ENCODE data around the gene MICAL3.

Gene MICAL3

GRCh38 chr22:17955590-17956379 lies 68.6 kb downstream of the MICAL3 start:
- DNase-seq (ENCODE audit: low read depth in 4 of 4, low spot score in 1 of 4), result no peak

DNA sequence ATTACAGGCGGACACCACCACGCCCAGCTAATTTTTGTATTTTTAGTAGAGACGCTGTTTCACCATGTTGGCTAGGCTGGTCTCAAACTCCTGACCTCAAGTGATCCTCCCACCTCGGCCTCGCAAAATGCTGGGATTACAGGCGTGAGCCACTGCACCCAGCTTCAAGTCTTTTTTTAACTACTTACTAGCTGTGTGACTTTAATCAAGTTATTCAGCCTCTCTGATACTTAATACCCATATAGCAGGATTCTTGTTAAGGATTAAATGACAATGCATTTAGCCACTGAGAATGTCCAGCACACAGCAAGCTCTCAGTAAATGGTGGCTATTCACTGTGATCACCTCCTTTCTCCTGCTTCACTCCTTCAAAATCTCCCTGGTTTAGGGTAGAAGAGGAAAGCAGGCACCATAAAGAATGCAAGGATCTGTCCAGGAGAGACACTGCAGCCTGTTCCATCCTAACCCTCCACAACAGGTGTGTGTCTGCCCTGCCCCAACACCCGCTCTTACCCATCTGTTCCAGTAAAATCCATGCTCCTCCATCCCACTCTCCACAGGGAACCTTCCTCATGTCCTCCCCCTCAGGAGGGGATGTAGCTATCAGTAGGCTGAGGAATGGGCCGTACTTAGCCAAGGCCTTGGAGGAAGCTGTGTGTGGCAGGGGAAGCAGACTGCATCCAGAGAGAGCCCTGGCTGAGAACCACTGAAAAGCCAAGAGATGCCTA lies 69.3 kb downstream of the MICAL3 start:
- no peak for DNase-seq (ENCODE audit: low read depth in 4 of 4, low spot score in 1 of 4)

DNA sequence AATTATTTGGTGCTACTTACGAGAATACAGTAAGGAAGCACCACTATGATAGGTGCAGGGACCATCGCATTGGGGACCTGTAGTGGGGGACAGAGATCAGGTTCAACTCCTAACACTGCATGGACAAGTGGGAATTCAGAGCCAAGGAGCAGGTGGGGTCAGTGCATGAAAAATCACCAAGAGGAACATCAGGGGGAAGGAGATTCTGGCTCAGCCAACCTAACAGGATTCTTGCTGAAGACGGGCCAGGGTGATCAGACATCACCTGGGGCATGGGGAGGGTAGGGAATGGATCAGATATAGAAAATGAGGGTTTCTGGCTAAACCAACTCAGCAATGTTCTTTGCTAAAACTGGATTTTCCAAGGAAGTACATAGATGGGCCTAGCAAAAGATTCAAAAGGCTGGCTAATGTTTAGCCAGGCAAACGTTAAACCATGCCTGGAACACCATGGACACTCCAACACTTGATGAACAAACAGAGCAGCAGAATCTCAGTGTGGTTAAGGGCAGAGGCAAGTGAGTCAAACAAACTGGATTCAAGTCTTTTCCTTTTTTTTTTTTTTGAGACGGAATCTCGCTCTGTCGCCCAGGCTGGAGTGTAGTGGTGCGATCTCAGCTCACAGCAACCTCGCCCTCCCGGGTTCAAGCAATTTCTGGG lies 70.0 kb downstream of the MICAL3 start:
- no peak for DNase-seq (ENCODE audit: low read depth in 4 of 4, low spot score in 1 of 4)

DNA sequence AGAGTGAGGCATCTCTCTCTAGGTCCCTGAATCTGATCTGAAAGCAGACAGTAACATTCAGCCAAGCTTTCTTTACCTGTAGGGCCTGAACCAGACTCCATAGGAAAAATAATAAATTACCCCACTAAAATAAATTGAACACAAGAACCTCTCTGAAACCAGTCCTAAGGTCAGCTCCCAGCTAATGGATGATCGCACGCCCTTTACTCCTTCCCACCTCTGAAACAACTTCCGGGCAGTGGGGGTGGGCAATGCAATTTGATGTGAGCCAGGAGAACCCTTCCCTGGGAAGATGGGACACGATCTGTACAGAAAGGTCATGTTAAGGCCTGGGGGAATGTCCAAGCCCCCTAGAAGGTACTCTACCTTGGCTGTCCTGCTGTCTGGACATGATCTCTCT lies 71.2 kb downstream of the MICAL3 start:
- DNase-seq (ENCODE audit: low read depth in 4 of 4, low spot score in 1 of 4), result no peak

DNA sequence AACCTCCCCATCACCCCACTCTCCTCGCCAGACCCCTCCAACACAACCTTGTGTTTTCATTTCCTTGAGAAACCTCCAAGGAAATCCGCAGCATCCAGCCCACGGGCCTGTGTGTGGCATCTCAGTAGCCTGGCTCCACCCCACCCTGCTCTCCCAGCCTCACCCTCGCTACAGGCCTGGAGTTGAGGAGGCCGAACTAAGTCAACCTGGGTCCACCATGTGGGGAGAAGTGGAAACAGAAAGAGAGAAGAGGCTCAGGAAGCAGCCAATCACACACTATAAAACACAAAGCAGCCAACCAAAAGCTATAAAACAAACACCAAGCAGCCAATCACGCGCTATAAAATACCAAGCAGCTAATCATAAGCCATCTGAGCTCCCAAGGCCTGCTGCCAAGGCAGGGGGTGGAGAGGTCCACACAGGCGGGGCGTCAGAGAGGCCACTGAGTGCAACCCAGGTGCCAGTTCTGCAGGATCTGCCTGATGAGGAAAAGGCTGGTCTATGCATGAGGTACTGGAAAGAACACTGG lies 72.0 kb downstream of the MICAL3 start:
- DNase-seq (ENCODE audit: low read depth in 4 of 4, low spot score in 1 of 4), result no peak

DNA sequence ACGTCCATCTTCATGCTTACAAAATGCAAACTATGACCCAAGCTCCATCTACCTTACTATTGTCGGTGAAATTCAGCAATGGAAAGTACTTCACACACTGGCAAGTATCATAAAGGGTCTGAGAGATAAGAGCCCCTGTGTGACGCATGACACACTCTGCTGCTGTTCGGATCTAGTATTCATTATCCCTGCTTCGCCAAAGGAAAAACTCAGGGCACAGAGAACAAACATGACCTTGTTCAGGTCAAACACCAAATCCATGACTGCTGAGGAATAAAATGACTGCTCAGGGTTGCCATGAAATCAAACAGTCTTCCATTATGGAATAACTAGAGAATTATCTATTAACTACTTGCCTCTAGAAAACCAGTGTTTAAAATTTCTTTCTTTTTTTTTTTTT lies 73.0 kb downstream of the MICAL3 start:
- DNase-seq (ENCODE audit: low read depth in 4 of 4, low spot score in 1 of 4), result no peak

GRCh38 chr22:17950651-17951214 lies 73.6 kb downstream of the MICAL3 start:
- DNase-seq (ENCODE audit: low read depth in 4 of 4, low spot score in 1 of 4), result no peak

GRCh38 chr22:17949642-17950473 lies 74.5 kb downstream of the MICAL3 start:
- no peak for DNase-seq (ENCODE audit: low read depth in 4 of 4, low spot score in 1 of 4)

- DNase-seq (ENCODE audit: low read depth in 4 of 4, low spot score in 1 of 4), result no peak
These were observed 76.3 kb downstream of the MICAL3 start for GRCh38 chr22:17948101-17948500.

DNA sequence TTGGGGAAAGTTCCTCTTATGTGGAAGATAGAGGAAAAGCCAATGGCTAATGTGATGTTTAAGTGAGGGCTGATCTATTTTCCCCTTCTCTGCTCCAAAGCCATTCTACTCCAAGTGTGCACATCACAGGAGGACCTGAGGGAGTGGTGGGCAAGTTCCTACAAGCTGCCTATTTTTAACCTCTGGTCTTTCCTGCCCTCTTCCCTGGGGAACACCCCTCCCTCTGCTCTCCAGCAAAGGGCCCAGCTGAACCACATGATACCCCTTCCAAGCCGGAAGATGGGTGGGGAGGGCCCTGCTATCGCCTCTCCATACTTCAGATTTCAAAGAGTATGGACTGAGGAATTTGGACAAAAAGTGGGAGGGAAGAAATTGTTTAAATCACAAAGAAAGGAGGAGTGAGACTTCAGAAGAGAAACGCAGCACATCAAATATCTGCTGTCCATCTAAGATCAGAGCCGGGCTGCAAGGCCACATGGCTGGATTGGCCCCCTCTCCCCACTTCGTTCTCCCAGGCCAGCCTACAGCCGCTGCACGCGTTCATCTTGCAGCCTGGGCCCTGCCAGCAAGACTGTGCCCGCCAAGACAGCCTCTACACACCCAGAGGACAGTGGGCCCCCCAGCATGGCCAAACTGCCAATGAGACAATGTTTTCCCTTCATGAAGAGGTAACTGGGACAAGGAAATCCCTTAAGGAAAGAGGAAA lies 77.5 kb downstream of the MICAL3 start:
- DNase-seq (ENCODE audit: low read depth in 4 of 4, low spot score in 1 of 4), result no peak

DNA sequence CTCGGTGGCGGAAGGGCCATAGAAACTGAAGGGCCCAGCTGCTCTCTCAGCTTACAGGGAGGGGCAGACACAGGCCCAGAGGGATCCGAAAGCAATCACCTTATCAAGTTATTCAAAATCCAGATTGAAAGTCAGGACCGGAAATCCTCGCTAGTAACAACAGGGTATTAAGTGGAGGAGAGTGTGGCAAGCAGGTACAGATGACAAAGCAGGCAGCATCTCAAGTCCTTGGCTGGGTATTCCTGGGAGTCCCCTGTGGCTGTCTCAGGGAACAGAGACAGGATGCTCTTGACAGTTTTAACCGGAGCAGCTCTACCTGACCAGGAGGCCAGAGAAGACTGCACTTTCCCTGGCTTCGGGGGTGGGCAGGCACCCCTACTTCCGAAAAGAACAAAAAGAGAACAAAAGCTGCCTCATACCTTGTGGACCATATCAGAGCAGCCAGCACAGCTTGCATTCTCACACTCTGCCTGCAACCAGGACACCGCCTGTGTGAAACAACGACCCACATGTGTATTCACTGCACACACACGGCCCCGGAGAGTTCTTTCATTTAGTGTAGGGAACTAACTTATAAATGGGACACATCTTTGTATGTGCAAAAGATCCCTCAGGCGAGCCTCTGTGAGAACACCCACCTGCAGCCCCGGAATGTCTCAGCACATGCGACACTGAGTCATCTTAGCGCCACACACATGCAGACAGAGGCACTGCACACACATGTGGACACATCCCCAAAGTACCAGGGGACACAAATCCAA lies 78.3 kb downstream of the MICAL3 start:
- no peak for DNase-seq (ENCODE audit: low read depth in 4 of 4, low spot score in 1 of 4)

DNA sequence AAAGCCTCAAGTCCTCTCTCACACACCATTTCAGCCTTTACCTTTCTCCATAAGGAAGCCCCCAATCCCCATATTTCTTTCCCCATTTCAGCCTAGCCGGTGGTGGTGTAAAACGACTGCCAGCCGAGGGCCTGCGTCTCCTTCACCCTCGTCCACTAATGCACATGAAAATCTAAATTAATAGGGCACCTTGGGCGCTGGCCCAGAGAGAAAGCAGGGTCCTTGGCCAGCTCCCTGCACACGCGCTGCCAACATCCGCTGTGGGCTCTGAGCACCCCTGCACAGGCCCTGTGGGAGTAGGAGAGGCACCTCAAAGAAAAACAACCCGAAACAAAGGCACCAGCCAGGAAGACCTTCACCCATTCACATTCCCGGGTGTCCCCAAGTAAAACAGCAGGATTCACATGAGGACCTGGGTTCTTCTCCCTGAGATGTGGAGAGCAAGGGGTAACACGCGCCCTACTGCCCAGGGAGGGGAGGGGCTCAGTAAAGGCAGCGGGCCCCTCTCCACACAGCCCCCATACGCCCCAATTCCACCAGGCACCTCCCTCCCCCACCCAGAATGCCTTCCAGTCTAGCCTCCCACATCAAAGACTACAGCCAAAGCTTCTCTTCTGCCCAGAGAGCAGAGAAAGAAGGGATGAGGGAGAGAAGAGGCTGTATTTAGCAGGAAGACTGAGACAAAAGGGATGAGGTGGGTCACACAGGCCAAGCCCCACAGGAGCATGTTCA lies 79.0 kb downstream of the MICAL3 start:
- DNase-seq (ENCODE audit: low read depth in 4 of 4, low spot score in 1 of 4), result no peak

DNA sequence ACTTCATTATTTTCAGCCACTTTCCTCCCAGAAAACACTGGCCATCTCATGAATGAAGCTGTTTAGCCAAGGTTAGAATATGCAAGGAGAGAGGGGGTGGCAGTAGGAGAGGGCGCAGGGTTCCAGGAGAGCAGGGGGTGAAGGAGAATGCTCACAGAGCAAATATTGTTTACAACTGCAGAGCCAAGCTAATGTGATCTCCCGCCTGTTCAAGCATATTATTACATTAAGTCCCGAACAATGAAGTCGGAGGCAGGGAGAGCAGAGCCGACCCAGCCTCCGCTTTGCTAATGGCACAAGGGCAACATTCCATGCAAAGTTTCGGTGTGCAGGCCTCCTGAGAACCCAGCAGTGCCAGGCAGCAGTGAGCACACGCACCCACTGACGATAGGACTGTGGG lies 80.1 kb downstream of the MICAL3 start:
- DNase-seq (ENCODE audit: low read depth in 4 of 4, low spot score in 1 of 4), result no peak

DNA sequence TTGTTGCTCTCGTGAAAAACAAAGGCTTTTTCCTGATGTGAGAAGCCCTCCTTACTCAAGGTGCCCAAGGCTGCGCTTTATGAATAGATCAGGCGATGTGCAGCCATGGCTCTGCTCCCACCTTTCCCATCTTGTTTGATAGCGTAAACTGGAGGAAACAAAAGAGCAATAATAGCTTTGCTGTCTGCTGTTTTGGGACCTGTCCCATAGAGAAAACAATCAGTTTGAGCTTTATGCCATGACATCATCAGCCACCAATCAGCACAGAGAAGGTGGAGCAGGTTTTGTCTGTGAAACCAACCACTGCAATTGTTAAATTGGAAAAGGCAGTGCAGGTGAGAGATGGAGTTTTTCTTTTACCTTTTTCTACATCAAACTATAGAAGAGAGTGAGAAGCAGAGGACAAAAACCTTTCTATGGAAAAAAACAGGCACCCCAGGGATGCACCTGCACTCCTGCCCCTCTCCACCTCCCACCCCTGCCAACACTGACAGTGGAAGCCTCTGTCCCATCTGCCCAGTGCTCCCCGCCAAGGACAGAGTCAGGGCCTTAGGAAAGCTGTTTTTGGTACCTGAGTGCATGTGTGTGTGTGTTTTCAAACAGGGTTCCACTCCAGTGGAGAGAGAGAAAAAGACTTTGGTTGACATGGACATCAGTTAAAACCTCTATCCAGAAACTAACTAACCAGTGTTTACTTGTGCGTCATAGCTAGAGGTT lies 80.7 kb downstream of the MICAL3 start:
- DNase-seq (ENCODE audit: low read depth in 4 of 4, low spot score in 1 of 4), result no peak

GRCh38 chr22:17942721-17943120 lies 81.6 kb downstream of the MICAL3 start:
- no peak for DNase-seq (ENCODE audit: low read depth in 4 of 4, low spot score in 1 of 4)

GRCh38 chr22:17941471-17942406 lies 82.6 kb downstream of the MICAL3 start:
- no peak for DNase-seq (ENCODE audit: low read depth in 4 of 4, low spot score in 1 of 4)

DNA sequence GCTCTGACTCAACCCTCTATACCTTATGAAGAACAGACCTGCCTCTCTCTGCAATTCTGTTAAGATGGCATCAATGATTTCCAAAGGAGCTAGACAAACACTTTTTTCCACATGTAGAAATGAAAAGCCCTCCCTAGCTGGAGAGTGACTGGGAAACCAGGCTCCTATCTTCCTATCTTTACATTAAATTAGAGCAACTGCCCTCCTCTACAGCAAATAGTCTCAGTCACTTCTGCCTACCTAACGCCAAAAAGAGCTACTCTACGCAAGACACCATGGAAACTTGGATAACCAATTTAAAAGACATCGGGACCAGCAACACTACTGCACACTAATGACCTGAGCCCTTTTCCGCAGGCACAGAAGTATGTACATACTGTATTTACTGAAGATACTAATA lies 84.8 kb downstream of the MICAL3 start:
- no peak for DNase-seq (ENCODE audit: low read depth in 4 of 4, low spot score in 1 of 4)
